VCaP (cell line): ENCODE measurements around the gene EVX2.

ENCODE experiments used
- H3K27ac ChIP-seq: fragments of 450-650 bp; 2 replicates; pipeline ENCODE4 v1.5.1; 2017
- CTCF ChIP-seq: fragments of 450-650 bp; conservative IDR thresholded peaks from 2 replicates; pipeline ENCODE4 v1.5.1; 2017; ENCODE audit warnings: mild to moderate bottlenecking, moderate library complexity

EVX2 gene

DNA sequence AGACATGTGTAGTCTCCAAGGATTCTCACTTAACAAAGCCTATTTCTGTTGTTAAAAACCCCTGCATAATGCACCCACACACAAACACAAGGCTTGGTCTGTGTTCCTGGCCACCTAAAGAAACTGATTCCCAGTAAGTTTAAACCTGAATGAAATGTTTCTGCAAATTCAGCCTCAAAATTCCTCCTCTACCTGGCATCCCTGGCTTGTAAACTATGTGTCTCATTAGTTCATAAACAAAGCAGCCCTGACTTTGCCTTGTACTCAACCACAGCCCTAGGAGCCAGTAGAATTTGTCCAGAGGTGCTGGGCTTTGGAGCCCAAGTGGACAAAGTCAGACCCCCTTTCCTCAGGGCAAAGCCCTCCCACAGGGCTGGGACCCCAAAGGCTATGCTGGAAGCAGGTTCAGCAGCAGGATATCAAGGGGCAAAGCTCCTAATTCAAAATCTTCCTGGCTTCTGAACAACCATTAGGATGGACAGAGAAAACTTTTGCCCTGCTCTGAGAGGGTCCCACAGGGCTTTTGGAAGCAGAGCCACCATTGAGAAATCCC is 6.2 kb upstream of the EVX2 start:
- no peak overlapping the region for H3K27ac ChIP-seq
- no peak for TF ChIP-seq CTCF

DNA sequence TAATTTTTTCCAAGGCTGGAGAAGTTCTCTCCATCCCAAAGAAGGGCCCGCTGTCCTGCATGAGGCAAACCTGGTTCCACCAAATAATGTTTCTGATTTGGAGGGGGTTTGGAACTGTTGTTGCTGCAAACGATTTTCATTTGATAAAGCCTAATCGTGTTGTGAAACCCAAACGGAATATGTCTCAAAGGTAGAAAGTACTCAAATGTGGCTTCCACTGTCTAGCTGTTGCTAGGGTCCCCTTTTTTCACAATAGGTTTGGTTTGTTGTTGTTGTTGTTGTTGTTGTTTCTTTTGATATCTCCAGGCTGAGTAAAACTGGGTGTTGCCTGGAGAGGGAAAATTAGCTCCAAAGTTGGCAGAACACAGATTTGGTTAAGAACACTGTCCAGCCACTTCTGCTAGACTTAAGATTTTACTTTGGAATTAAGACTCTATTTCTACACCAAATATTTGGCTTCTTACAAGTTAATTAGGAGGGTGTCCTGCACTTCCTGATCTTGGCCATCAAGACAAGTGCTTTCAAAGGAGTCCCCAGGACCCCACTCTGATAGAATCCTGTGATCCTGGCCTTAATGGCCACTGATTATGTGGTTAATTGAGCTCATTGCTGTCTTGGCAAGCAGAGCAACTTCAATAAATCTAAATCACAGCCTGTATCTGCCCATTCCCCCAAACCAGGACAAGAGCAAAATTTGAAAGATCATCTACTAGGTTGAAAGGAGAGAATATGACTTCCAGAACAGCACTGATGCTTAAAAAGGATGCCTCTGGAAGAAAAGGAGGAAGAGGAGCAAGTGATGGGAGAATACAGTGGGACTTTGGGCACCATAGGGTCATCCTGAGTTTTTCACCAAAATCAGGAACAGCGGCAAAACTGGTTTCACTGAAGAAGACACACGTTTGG is 5.4 kb upstream of the EVX2 start:
- H3K27ac ChIP-seq: no peak overlapping the region
- no peak for TF ChIP-seq CTCF

DNA sequence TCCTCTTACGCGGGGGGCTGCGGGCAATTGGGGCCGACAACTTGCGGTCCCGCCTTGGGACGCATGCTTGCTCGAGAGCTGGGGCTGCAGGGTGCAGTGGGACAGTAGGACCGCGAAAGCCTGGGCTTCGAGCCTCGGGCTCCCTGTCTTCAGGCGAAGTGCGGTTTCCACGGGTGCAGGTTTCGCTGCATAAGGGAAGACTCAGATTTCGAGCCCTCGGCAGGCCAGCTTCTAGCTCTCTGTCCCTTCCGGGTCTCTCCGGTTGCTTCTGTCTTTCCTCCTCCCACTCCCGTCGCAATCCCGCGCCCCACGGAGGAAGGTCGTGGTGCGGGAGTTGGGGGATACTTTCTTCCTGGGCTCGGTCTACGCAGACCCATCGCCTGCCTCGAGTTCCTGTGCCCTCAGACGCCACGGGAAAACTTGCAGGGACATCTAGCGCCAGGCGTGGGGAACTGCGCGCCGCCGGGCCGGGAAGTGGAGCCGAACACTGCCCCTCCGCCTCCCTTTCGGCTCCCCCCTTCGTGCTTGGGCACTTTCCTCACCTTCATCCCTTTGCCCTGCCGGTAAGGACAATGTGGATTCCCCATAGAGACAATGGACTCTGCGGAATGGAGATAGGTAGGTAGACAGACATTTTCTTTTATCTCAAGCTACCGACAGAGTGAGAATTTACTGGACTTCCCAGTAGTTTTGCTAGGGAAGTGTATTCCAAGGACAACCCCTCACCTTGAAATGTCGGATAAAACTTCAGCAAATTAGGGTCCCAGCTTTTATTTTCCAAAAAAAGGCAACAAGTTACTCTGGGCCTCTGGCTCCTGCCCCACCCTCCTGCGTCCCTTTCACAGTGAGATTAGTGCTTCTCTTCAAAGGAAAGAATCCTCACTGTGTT is 4.5 kb upstream of the EVX2 start:
- peak; percentile 93 for TF ChIP-seq CTCF
- H3K27ac ChIP-seq: peak overlapping the region; percentile 54

GRCh38 chr2:176087330-176088047 is 3.7 kb upstream of the EVX2 start:
- no peak for TF ChIP-seq CTCF
- peak overlapping the region; percentile 54 for H3K27ac ChIP-seq

DNA sequence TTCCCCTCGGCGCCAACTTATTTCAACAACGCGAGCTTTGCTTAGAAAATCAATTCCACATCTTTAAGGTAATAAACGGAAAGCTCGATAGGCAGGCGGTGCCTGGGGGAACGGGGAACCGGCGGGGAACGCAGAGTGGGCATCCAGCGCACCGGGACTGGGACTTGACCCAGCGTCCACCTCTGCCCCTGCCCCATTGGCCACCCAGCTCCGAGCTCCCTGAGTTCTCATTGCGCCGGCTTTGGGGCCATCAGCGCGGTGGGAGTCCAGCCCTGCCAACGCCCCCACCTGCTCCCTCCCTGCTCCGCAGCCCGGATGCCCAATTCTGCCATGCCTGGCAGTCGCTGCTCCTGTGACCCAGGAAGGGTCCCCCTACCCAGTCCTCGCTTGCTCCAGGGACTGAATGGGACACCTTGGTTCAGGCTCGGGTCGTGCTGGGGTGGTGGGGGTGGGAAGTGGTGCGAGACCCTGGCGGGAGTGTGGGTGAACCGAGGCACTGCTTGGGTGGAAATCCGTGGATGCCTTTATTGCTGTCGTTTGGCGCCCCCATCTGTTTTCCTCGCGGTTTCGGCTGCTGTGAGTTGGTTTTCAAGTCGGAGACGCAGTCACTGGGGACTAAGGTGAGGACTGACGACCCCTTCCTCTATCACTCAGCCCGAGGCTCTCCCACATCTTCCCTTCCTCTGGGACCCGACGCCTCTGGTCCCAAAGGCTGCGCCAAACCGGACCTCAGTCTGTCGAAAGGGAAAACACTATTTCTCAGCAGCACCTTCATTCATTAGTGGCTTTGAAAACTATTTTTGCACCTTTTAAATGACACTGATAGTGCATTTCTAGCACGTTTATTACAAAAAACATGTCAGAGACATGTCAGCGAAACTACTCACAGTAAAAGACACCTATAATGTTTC is 2.4 kb upstream of the EVX2 start:
- H3K27ac ChIP-seq: peak overlapping the region; percentile 40; the same call in 1 of the 2 replicates
- TF ChIP-seq CTCF: peak; percentile 79

DNA sequence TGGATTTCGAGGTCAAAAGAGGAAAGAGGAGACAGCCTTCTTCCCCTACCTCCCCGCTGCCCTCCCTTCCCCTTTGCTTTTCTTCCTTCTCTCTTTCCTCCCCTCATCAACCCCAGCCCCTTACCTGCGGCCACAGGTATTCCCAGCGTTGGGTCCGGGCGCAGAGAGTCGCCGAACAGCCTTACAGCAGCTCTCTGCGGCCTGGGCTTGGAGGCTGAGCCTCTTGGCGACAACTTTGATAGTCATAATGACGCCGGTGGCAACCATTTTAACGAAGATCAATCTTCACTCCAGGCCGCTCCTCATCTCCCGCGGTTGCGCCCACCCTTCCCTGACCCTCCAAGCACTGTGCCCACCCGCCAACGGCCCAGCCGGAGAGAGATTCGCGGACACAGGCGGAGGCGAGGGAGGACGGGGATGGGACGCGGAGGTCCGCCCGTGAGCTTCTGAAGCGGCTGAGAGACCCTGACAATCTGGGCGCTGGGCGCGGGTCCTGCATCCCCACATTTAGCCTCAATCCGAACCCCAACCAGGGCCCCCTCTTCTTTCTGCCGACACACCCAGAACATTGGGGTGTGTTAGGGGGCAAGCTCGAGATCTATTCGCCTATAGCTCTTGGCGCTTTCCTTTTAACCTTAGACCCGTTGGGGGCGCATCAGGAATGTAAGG is 1.5 kb upstream of the EVX2 start:
- no peak for TF ChIP-seq CTCF
- H3K27ac ChIP-seq: no peak overlapping the region
